ENCODE data around the gene TBC1D19.

TBC1D19 gene

DNA sequence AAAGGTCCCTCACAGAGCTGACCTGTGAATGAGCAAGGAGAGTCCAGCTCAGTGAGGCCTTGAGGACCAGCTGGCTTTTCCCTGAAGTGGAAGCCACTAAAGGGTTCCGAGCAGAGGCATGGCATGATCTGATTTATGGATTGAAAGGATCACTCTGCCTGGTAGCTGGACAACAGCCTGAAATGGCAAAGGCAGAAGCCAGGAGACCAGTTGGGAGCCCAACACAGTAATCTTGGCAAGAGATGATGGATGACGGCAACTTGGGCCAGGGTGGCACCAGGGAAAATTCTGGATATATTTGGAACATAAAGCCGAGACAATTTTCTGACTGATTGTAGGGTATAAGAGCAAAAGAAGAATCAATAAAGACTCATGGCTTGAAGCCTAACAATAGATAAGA is 207.5 kb downstream of the TBC1D19 start:
- Histone ChIP-seq H3K4me2 (ENCODE audit: low read length) (no peak overlapping the region), H2AFZ (no peak overlapping the region), H3K4me3 (ENCODE audit: low read depth, low read length) (no peak overlapping the region), H3K9ac (no peak overlapping the region), H3K27me3 (ENCODE audit: control insufficient read depth, insufficient read depth, low read length) (no peaks in the 10 kb centered on the region), H3K27ac (no peak overlapping the region), H3K36me3 (ENCODE audit: control insufficient read depth, insufficient read depth, low read length) (no peaks in the 10 kb centered on the region), H3K79me2 (no peaks in the 10 kb centered on the region), H3K4me1 (peaks cover 11% of the 10 kb centered on the region), H3K9me3 (ENCODE audit: control insufficient read depth, low read length) (no peaks in the 10 kb centered on the region)
- TF ChIP-seq, protein P1, sequence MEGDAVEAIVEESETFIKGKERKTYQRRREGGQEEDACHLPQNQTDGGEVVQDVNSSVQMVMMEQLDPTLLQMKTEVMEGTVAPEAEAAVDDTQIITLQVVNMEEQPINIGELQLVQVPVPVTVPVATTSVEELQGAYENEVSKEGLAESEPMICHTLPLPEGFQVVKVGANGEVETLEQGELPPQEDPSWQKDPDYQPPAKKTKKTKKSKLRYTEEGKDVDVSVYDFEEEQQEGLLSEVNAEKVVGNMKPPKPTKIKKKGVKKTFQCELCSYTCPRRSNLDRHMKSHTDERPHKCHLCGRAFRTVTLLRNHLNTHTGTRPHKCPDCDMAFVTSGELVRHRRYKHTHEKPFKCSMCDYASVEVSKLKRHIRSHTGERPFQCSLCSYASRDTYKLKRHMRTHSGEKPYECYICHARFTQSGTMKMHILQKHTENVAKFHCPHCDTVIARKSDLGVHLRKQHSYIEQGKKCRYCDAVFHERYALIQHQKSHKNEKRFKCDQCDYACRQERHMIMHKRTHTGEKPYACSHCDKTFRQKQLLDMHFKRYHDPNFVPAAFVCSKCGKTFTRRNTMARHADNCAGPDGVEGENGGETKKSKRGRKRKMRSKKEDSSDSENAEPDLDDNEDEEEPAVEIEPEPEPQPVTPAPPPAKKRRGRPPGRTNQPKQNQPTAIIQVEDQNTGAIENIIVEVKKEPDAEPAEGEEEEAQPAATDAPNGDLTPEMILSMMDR (IDR thresholded peaks at IDR 0.05): no peak

- TF ChIP-seq, protein P1 (IDR thresholded peaks at IDR 0.05): no peak
- no peaks in the 10 kb centered on the region for H3K27me3 ChIP-seq (ENCODE audit: control insufficient read depth, insufficient read depth, low read length)
- no peaks in the 10 kb centered on the region for H3K79me2 ChIP-seq
- H3K36me3 ChIP-seq (ENCODE audit: control insufficient read depth, insufficient read depth, low read length): no peaks in the 10 kb centered on the region
- H3K4me2 ChIP-seq (ENCODE audit: low read length): no peak overlapping the region
- no peaks in the 10 kb centered on the region for H3K9me3 ChIP-seq (ENCODE audit: control insufficient read depth, low read length)
- no peak overlapping the region for H2AFZ ChIP-seq
- no peak overlapping the region for H3K4me3 ChIP-seq (ENCODE audit: low read depth, low read length)
- H3K27ac ChIP-seq: no peak overlapping the region
- peaks cover 5% of the 10 kb centered on the region for H3K4me1 ChIP-seq
- no peak overlapping the region for H3K9ac ChIP-seq
Observed at GRCh38 chr4:26792639-26793038, 208.8 kb downstream of the TBC1D19 start.

DNA sequence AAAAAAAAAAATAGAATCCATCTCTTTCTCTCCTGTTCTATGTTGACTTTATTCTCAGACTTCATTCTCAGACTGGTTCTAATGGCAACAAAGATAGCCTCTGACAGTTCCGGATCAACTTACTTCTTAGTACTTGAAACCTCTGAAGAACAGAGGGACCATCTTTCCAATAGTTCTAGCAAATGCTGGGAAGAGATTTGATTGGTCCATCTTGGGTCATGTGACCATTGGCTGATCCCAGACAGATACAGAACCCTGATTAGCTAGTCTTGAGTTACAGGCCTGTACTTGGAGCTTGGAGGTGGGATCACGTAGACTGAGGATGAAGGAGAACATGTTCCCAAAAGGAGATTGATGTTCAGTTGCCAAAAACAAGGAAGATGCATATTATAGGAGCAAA is 209.9 kb downstream of the TBC1D19 start:
- Histone ChIP-seq H3K9me3 (ENCODE audit: control insufficient read depth, low read length) (no peaks in the 10 kb centered on the region), H3K4me3 (ENCODE audit: low read depth, low read length) (no peak overlapping the region), H3K36me3 (ENCODE audit: control insufficient read depth, insufficient read depth, low read length) (no peaks in the 10 kb centered on the region), H3K27me3 (ENCODE audit: control insufficient read depth, insufficient read depth, low read length) (no peaks in the 10 kb centered on the region), H3K27ac (no peak overlapping the region), H3K4me1 (no peaks in the 10 kb centered on the region), H2AFZ (no peak overlapping the region), H3K9ac (no peak overlapping the region), H3K4me2 (ENCODE audit: low read length) (no peak overlapping the region), H3K79me2 (no peaks in the 10 kb centered on the region)
- TF ChIP-seq, protein P1 (IDR thresholded peaks at IDR 0.05): no peak

DNA sequence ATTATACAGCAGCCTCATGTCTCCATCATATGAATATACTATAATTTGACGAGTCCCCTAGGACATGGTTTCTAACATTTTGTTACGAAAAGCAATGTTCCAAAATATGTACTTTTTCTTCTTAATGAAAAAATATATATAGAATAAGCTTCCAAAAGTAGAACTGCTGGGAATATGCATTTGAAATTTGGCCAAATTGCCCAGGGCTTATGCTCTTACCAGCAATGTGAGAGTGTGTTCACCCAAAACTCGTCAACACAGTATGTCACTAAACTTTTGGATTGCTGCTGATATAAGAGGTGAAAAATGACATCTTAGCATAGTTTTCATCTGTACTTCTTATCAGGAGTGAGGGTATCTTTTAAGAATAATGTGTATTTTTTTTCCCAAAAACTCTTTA is 212.2 kb downstream of the TBC1D19 start:
- TF ChIP-seq, protein P1 (IDR thresholded peaks at IDR 0.05): no peak
- H3K79me2 ChIP-seq: no peaks in the 10 kb centered on the region
- no peak overlapping the region for H2AFZ ChIP-seq
- no peak overlapping the region for H3K27ac ChIP-seq
- no peak overlapping the region for H3K4me3 ChIP-seq (ENCODE audit: low read depth, low read length)
- H3K9ac ChIP-seq: no peak overlapping the region
- H3K9me3 ChIP-seq (ENCODE audit: control insufficient read depth, low read length): no peaks in the 10 kb centered on the region
- H3K4me1 ChIP-seq: no peaks in the 10 kb centered on the region
- H3K27me3 ChIP-seq (ENCODE audit: control insufficient read depth, insufficient read depth, low read length): no peaks in the 10 kb centered on the region
- H3K4me2 ChIP-seq (ENCODE audit: low read length): no peak overlapping the region
- no peaks in the 10 kb centered on the region for H3K36me3 ChIP-seq (ENCODE audit: control insufficient read depth, insufficient read depth, low read length)

- Histone ChIP-seq H3K27ac (no peak overlapping the region), H2AFZ (no peak overlapping the region), H3K79me2 (no peaks in the 10 kb centered on the region), H3K9me3 (ENCODE audit: control insufficient read depth, low read length) (no peaks in the 10 kb centered on the region), H3K36me3 (ENCODE audit: control insufficient read depth, insufficient read depth, low read length) (no peaks in the 10 kb centered on the region), H3K4me3 (ENCODE audit: low read depth, low read length) (no peak overlapping the region), H3K4me2 (ENCODE audit: low read length) (no peak overlapping the region), H3K9ac (no peak overlapping the region), H3K4me1 (no peaks in the 10 kb centered on the region), H3K27me3 (ENCODE audit: control insufficient read depth, insufficient read depth, low read length) (no peaks in the 10 kb centered on the region)
- TF ChIP-seq, protein P1 (IDR thresholded peaks at IDR 0.05): no peak
Observed at GRCh38 chr4:26802790-26803189, 218.9 kb downstream of the TBC1D19 start.
